PC-9 (cell line): ENCODE data around the gene IGFL4.

Source experiments
- CTCF ChIP-seq: fragments of 200-600 bp; sonication (generic); conservative IDR thresholded peaks from 2 replicates; pipeline ENCODE4 v1.6.1; 2017; ENCODE audit warnings: mixed run types, antibody characterized with exemption, mild to moderate bottlenecking, moderate library complexity
- EZH2 ChIP-seq: fragments of 200-600 bp; sonication (generic); IDR thresholded peaks from 2 replicates; pipeline ENCODE4 v1.8.0; 2017; ENCODE audit warnings: antibody characterized with exemption, low read depth

GRCh38 chr19:46082728-46083050, 41.9 kb upstream of the IGFL4 start:
- TF ChIP-seq CTCF (no peak), EZH2 (no peak)
